AG09309 (cell line): Measurements from ENCODE around the gene GGT7.
A peak's percentile ranks its signal among the peaks of the same experiment; 100 is the strongest.

Experiments used
- DNase-seq: peaks from one replicate; pipeline ENCODE4 v3.0.0-alpha.2; 2010; ENCODE audit warnings: low read depth
- H3K4me3 ChIP-seq: 2 replicates; pipeline ENCODE4 v1.5.1; 2011; ENCODE audit warnings: mild to moderate bottlenecking, low read depth, low read length, moderate library complexity; ENCODE audit not compliant: control insufficient read depth
- TF ChIP-seq, protein P1 (sequence below): IDR thresholded peaks from 2 replicates; pipeline ENCODE4 v1.5.1; 2011; ENCODE audit warnings: mild to moderate bottlenecking, low read depth, low read length, inconsistent platforms; ENCODE audit not compliant: insufficient read depth, control insufficient read depth; ENCODE audit errors: missing control alignments

The GGT7 gene

DNA sequence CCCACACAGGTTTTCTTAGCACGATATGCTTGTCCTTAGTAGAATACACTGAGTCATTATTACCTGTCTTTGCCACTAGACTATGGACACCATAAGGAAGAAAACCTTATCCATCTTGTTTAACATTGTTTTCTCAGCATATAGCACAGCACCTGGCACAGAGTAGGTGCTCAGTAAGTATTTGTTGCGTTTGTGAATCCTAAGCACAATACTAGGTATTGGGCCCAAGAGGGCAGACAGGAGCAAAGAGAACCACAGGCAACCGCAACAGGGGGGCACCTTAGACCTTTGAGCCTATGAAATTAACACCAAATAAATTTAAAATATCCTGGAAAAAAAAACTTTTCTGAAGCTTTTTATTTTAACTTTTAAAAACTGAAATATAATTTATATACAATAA is 43.5 kb downstream of the GGT7 start:
- TF ChIP-seq, protein P1, sequence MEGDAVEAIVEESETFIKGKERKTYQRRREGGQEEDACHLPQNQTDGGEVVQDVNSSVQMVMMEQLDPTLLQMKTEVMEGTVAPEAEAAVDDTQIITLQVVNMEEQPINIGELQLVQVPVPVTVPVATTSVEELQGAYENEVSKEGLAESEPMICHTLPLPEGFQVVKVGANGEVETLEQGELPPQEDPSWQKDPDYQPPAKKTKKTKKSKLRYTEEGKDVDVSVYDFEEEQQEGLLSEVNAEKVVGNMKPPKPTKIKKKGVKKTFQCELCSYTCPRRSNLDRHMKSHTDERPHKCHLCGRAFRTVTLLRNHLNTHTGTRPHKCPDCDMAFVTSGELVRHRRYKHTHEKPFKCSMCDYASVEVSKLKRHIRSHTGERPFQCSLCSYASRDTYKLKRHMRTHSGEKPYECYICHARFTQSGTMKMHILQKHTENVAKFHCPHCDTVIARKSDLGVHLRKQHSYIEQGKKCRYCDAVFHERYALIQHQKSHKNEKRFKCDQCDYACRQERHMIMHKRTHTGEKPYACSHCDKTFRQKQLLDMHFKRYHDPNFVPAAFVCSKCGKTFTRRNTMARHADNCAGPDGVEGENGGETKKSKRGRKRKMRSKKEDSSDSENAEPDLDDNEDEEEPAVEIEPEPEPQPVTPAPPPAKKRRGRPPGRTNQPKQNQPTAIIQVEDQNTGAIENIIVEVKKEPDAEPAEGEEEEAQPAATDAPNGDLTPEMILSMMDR = no peak
- DNase-seq = no peak
- no peak overlapping the region for H3K4me3 ChIP-seq

DNA sequence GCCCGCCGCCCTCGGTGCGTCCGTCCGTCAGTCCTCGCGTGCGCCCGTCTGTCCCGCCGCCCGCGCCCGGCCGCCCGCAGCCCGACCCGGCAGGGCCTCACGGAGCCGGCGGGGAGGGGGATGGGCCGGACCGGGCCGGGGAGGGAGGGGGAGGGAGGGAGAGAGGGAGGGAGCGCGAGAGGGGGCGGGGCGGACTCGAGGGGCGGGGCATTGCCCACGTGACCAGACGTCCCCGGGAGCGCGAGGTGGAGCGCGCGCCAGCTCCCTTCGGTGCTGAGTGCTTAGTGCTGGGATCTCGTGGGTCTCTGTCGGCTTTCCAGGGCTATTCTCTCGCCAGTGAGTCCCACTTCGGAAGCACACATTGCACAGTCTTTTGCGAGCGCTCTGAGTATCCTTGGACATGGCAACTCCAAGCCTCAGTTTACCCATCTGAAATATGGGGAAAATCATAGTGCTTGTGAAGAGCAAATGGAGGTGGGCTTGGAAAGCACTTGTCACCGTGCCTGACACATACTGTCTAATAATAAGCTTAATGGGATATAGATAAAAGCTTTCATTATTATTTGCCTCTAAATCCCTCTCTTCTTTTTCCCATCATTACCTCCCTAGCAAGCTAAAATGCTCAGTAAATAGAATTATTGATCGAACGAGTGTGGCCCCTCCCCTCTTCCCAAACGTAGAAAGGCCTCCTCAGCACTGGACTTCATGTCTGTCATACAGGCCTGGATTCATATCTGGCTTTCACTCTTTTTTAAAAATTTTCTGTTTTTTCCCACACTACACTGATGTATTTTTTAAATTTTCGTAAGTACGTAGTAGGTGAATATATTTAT is 46.9 kb downstream of the GGT7 start, which contains the start of gene NCOA6:
TSS of gene NCOA6 (minus strand) at position 122 of the 833 bp plus-strand sequence. CDS start 43,296 bp downstream, outside the sequence.
- peak; percentile 28 for DNase-seq
- peak within 1 kb of the TSS; percentile 100 for H3K4me3 ChIP-seq
- TF ChIP-seq, protein P1 = no peak

DNA sequence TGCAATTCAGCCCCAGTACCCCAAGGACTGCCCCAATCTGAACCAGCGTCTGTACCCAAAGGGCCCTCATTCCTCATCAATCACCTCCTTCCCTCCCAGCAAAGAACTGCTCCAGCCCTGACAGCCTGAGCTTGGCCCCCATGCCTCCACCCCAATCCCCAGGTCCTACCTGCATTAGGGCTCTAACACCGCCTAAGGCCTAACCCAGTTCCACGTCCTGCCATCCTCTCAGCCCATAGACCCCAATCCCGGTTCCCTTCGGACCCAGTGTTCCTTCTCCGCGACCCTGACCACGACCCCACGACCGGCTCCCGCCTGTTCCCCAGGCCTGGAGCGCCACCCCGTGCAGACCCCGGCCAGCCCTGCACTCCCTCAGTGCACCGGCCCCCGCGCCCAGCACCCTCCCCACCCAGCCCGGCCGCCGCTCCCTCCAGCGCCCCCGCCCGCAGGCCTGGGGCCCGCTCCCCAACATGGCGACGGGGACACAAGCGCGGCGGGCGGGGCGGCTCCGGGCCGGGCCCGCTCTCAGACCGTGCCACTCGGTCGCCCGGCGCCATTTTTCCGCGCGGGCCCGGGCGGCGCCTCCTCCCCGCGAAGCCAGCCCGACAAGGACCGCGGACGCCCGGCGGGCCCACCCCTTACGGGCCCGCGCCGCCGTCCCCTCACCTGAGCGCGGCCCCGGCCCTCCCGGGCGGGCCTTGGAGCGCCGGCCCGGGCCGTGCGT is 47.7 kb downstream of the GGT7 start:
- DNase-seq = no peak
- TF ChIP-seq, protein P1 = no peak
- H3K4me3 ChIP-seq = peak overlapping the region; percentile 100

DNA sequence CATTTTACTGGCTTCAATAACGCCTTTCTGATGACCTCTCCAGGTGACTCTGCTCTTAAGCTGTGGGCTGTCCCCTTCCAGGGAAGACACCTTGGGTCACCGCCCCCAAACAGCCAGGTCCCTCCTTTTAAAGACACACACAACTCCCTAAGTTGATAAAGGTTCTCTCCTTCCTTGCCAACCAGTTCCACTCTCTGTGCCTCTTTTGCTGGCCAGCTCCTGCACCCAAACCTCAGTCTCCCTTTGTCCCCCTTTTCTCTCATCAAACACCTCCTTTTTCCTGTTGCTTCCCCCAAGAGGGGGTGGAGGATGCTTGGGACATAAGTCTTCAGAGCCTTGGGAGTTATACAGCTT is 48.2 kb downstream of the GGT7 start:
- TF ChIP-seq, protein P1 = no peak
- H3K4me3 ChIP-seq = peak overlapping the region; percentile 100
- no peak for DNase-seq

DNA sequence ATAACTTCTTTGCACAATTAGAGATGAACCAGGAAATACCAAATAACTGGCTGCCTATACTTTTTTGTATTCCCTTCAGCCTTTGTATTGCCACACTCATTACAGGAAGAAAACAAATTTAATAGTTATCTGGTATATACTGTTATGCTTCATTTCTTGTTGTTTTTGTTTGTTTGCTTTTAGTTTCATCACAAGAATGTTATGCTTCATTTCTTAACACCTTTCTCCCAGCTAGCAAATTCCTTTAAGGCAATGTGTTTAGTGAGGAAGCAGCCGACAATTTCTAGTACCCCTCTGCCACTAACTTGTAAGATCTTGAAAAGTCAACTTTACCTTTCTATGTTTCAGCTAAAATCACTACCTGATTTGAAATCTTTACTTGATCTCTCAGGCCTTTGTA is 48.6 kb downstream of the GGT7 start:
- H3K4me3 ChIP-seq = peak overlapping the region; percentile 100
- TF ChIP-seq, protein P1 = no peak
- no peak for DNase-seq

DNA sequence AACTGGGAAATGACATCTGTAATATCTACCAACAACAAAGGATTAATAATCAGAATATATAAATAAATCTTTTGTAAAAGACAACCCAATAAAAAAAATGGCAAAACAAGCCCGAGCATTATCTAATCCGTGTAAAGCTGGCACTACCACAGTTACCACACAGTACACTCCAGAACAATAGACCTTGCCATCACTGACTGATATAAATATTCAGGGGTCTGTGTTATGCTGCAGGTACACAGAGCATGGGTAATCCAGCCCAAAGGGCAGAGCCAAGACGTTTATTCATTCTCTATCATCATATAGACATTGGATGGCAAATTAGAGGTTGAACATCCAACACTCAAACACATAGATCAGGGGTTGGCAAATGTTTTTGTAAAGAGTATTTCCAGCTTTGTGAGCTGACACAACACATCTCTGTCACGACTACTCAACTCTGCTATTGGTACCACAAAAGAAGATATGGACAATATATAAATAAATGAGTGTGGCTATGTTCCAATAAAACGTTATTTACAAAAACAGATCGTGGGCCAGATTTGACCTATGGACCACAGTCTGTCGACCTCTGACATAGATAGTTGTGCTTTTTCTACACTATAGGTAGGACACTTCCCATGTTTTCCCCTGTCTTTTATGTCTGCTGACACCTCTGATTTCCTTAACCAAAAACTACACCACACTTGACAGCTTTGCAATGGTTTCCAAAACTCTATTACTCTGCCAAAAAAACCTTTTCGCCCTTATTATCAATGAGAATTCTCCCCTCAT is 51.7 kb downstream of the GGT7 start:
- no peak for DNase-seq
- TF ChIP-seq, protein P1 = no peak
- no peak overlapping the region for H3K4me3 ChIP-seq
